Esophagus muscularis mucosa (tissue), 4 donors: Measurements from ENCODE around the gene PLXDC1. TPM values are rescaled to one million over a fixed set of nuclear protein-coding genes. Genes with fewer than 3 reads are reported as not detected.
"Not testable (repeated sequence)": the region's sequence is repeated elsewhere in the genome, so short reads cannot be mapped to it uniquely, and the experiment has no call there.

Source experiments
- DNase-seq: peaks from one replicate; pipeline ENCODE4 v3.0.0-alpha.2; 2017; ENCODE audit errors: extremely low spot score
- H3K27ac ChIP-seq, 4 donors: fragments of 200-600 bp; sonication (generic); replicated peaks in 1 of 4; 1 replicate in 3 of 4; 2 replicates in 1 of 4; pipeline ENCODE4 v1.5.1; 2016 to 2019; ENCODE audit warnings: mild to moderate bottlenecking in 1 of 4
- H3K27me3 ChIP-seq, 4 donors: fragments of 200-600 bp; sonication (generic); one replicate each; pipeline versions ENCODE4 v1.5.1 to v1.6.0; 2016 to 2019
- H3K36me3 ChIP-seq, 4 donors: fragments of 200-600 bp; sonication (generic); one replicate each; pipeline ENCODE4 v1.5.1; 2016 to 2019
- H3K4me1 ChIP-seq, 4 donors: fragments of 200-600 bp; sonication (generic); one replicate each; pipeline ENCODE4 v1.5.1; 2016 to 2019
- H3K4me3 ChIP-seq, 4 donors: fragments of 200-600 bp; sonication (generic); 1 replicate in 2 of 4; 2 replicates in 2 of 4; pipeline ENCODE4 v1.5.1; 2016 to 2019; ENCODE audit warnings: mild to moderate bottlenecking in 4 of 4, moderate library complexity in 1 of 4
- H3K9me3 ChIP-seq, 4 donors: fragments of 200-600 bp; sonication (generic); 1 replicate in 3 of 4; 2 replicates in 1 of 4; pipeline ENCODE4 v1.5.1; 2016 to 2019
- EP300 ChIP-seq: sonication (generic); formaldehyde crosslinking; IDR thresholded peaks from one replicate; pipeline ENCODE4 v1.6.1; 2017; ENCODE audit warnings: antibody characterized with exemption
- POLR2A ChIP-seq: fragments of 450-650 bp; IDR thresholded peaks from one replicate; pipeline ENCODE4 v1.6.1; 2017; ENCODE audit warnings: antibody characterized with exemption, moderate library complexity, mild to moderate bottlenecking, low read depth
- POLR2AphosphoS5 ChIP-seq, 2 donors: sonication (generic); formaldehyde crosslinking; IDR thresholded peaks; one replicate each; pipeline ENCODE4 v1.6.1; 2017; ENCODE audit warnings: antibody characterized with exemption in 2 of 2
- WGBS: methylation state at CpG from one replicate; pipeline ENCODE4 v1.1.5; 2018; 5-methylcytosine and 5-hydroxymethylcytosine counted together
- intact Hi-C: fragments of 100-400 bp; cut with DNase I; formaldehyde crosslinking; loops from one replicate; pipeline ENCODE4 v1.15.1; 2023
- total RNA-seq, 4 donors: library from RNA; depleted of rRNA; stranded (reverse); fragments of >200 nt; gene quantifications; one replicate each; pipeline versions ENCODE4 v1.1.0 to v1.2.1, GENCODE V29; 2016
- TF ChIP-seq, protein P1 (sequence below), 3 experiments: fragments of 200-600 bp in 2 of 3; fragments of 450-650 bp in 1 of 3; sonication (generic) in 2 of 3; IDR thresholded peaks; one replicate each; pipeline ENCODE4 v1.5.1; 2017 to 2019; ENCODE audit warnings: antibody characterized with exemption in 3 of 3, mild to moderate bottlenecking in 2 of 3, moderate library complexity in 1 of 3

Gene PLXDC1
- total RNA-seq, 4 donors from 2014 or later: 7.5 to 17.0 (median 11.0) TPM

DNA sequence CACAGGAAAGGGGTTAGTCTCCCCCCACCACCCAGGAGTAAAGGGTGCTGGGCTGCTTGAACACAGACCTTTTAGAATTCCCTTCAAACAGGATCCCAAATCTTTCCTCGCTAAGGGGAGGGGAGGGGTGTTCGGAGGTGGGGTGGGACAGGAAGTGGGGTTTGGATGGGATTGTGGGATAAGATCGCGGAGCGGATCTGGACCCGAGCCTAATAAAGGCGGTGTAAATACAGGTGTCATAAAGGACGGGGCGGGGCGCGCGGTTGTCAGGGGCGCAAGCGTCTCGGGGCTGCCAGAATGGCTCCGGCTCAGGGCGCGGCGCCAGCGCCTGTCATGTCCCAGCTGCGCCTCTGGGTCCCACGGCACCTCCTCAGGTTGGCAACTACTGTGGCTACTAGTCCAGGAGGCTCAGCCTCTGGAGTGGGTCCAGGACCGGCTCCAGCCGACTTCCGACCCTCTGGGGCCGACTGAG is 124.4 kb downstream of the PLXDC1 start:
- peak overlapping the region; percentile 25 to 58 (median 48) for H3K27ac ChIP-seq
- intact Hi-C loops: no loop called here
- no peaks in the 10 kb centered on the region for H3K36me3 ChIP-seq
- H3K4me3 ChIP-seq: peak overlapping the region; percentile 49 to 64 (median 52)
- no peak for DNase-seq
- TF ChIP-seq, protein P1, sequence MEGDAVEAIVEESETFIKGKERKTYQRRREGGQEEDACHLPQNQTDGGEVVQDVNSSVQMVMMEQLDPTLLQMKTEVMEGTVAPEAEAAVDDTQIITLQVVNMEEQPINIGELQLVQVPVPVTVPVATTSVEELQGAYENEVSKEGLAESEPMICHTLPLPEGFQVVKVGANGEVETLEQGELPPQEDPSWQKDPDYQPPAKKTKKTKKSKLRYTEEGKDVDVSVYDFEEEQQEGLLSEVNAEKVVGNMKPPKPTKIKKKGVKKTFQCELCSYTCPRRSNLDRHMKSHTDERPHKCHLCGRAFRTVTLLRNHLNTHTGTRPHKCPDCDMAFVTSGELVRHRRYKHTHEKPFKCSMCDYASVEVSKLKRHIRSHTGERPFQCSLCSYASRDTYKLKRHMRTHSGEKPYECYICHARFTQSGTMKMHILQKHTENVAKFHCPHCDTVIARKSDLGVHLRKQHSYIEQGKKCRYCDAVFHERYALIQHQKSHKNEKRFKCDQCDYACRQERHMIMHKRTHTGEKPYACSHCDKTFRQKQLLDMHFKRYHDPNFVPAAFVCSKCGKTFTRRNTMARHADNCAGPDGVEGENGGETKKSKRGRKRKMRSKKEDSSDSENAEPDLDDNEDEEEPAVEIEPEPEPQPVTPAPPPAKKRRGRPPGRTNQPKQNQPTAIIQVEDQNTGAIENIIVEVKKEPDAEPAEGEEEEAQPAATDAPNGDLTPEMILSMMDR (IDR thresholded peaks at IDR 0.05): peak in 1 of 3 experiments; percentile 4
- no peak for TF ChIP-seq EP300
- H3K4me1 ChIP-seq: peaks cover 5 to 16% (median 14%) of the 10 kb centered on the region in 4 donors
- no peaks in the 10 kb centered on the region for H3K9me3 ChIP-seq
- peaks cover 0 to 15% (median 0%) of the 10 kb centered on the region in 4 donors for H3K27me3 ChIP-seq
- 2% methylated on average over 23 of the region's 26 CpGs for WGBS

DNA sequence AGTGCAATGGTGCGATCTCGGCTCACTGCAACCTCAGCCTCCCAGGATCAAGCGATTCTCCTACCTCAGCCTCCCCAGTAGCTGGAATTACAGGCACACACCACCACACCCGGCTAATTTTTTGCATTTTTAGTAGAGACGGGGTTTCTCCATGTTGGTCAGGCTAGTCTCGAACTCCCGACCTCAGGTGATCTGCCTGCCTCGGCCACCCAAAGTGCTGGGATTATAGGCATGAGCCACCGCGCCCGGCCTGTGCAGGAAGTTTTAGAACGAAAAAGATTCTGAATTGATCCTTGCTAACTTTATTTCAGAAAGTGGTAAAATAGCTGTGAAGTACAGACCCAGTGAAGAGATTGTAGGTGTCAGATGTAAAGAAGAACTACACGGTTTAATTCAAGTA is 125.1 kb downstream of the PLXDC1 start:
- DNase-seq, H3K9me3 ChIP-seq, H3K4me3 ChIP-seq, intact Hi-C loops, H3K36me3 ChIP-seq: not testable (repeated sequence)
- WGBS: 88% methylated on average over 13 of the region's 13 CpGs
- Histone ChIP-seq H3K4me1 (peaks cover 5 to 16% (median 14%) of the 10 kb centered on the region in 4 donors), H3K27ac (peak overlapping the region in 1 of 4 donors; percentile 58), H3K27me3 (peaks cover 0 to 15% (median 0%) of the 10 kb centered on the region in 4 donors)

DNA sequence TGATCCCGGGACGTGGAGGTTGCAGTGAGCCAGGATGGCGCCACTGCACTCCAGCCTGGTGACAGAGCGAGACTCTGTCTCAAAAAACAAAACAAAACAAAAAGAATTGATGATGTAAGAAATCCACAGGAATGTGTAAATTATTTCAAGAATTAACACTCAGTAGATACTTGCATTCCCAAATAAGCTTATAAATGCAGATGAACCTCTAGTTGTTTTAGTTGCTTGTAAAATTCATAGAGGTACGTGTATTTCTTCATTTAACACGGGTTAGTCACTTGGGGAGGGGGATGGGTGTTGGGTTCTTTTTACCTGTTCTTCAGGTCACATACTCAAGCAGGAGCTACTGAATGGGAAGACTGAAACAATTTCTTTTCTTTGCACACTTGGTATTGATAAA is 128.5 kb downstream of the PLXDC1 start:
- Histone ChIP-seq H3K27ac (no peak overlapping the region), H3K4me3 (no peak overlapping the region), H3K9me3 (no peaks in the 10 kb centered on the region), H3K36me3 (no peaks in the 10 kb centered on the region), H3K27me3 (peaks cover 0 to 6% (median 0%) of the 10 kb centered on the region in 4 donors), H3K4me1 (peaks cover 5 to 26% (median 21%) of the 10 kb centered on the region in 4 donors)
- WGBS: 89% methylated on average over 6 of the region's 6 CpGs
- intact Hi-C loops: no loop called here
- TF ChIP-seq, protein P1 (IDR thresholded peaks at IDR 0.05): no peak
- TF ChIP-seq POLR2A (no peak), EP300 (no peak), POLR2AphosphoS5 (IDR thresholded peaks at IDR 0.05) (no peak)
- no peak for DNase-seq

DNA sequence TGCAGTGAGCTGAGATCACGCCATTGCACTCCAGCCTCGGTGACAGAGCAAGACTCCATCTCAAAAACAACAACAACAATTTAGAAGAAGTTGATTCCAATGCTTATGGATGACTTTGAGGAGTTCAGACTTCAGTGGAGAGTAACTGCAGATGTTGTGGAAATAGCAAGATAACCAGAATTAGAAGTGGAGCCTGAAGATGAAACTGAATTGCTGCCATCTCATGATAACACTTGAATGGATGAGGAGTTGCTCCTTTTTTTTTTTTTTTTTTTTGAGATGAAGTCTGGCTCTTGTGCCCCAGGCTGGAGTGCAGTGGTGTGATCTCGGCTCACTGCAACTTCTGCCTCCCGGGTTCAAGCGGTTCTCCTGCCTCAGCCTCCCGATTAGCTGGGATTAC is 131.4 kb downstream of the PLXDC1 start:
- intact Hi-C loops, H3K4me3 ChIP-seq, H3K27ac ChIP-seq, H3K36me3 ChIP-seq, DNase-seq, H3K9me3 ChIP-seq, H3K27me3 ChIP-seq: not testable (repeated sequence)
- H3K4me1 ChIP-seq: peaks cover 0 to 16% (median 11%) of the 10 kb centered on the region in 4 donors
- 89% methylated on average over 6 of the region's 6 CpGs for WGBS

DNA sequence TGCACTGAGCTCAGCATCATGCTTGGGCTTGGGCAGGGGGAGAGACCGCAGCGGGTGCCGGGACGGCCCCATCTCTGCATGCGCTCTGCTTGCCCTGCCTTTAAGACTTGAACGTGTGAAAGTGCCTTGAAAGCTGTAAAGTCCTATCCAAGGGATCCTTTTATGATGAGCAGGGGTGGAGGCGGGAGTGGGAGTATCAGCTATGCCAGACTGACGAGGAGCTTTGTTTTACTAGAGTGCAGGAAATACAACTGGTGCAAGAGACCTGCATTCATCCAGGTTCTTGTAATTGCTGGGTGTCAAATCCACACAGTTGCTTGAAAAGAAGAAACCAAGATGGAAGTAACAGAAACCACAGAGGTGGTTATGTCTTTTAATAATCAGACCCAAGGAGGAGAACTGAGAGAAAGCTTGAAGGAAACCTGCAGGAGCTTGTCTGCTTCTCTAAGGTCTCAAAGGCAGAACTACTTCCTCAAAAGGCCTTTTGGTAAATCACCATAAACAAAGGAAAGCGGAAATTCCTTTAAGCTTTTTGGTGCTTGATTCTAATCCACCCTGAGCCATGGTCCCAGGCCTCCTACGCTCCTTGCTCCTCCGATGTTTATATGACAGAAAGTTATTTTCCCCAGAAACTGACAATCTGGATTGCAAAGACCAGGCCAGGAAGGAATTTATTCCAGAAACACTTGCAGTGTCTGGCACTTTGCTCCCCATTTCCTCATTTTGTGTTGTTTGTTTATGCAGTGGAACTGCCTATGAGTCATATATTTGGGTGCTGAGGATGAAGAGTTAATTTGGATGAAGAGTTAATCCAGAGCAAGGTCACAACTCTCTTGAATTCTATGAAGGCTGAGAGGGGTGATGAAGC is 132.9 kb downstream of the PLXDC1 start:
- H3K27me3 ChIP-seq: no peaks in the 10 kb centered on the region
- no peaks in the 10 kb centered on the region for H3K36me3 ChIP-seq
- TF ChIP-seq POLR2A: no peak
- TF ChIP-seq EP300: no peak
- TF ChIP-seq, protein P1 (IDR thresholded peaks at IDR 0.05): no peak
- TF ChIP-seq POLR2AphosphoS5 (IDR thresholded peaks at IDR 0.05): no peak
- H3K4me1 ChIP-seq: peaks cover 0 to 18% (median 14%) of the 10 kb centered on the region in 4 donors
- intact Hi-C loops: no loop called here
- peak overlapping the region in 1 of 4 donors; percentile 23 for H3K27ac ChIP-seq
- DNase-seq: no peak
- H3K9me3 ChIP-seq: no peaks in the 10 kb centered on the region
- no peak overlapping the region for H3K4me3 ChIP-seq
- 74% methylated on average over 11 of the region's 11 CpGs for WGBS
